Right renal cortex interstitium (tissue), 3 donors: ENCODE measurements around the gene ATP6V1C2. TPM values are rescaled to one million over a fixed set of nuclear protein-coding genes. Genes with fewer than 3 reads are reported as not detected.
"Not testable (repeated sequence)": the region's sequence is repeated elsewhere in the genome, so short reads cannot be mapped to it uniquely, and the experiment has no call there.

Experiments
- DNase-seq, 3 donors: peaks; one replicate each; pipeline ENCODE4 v3.0.0-alpha.2; 2013; ENCODE audit warnings: low read depth in 3 of 3, low spot score in 2 of 3
- polyA plus RNA-seq, 3 donors: library from polyadenylated mRNA; unstranded; fragments of 120-200 nt; gene quantifications; one replicate each; pipeline ENCODE4 v1.2.1, GENCODE V29; 2013; ENCODE audit not compliant: insufficient read length in 3 of 3

The ATP6V1C2 gene
- polyA plus RNA-seq, 3 donors: 5.9 to 7.3 (median 6.0) TPM

DNA sequence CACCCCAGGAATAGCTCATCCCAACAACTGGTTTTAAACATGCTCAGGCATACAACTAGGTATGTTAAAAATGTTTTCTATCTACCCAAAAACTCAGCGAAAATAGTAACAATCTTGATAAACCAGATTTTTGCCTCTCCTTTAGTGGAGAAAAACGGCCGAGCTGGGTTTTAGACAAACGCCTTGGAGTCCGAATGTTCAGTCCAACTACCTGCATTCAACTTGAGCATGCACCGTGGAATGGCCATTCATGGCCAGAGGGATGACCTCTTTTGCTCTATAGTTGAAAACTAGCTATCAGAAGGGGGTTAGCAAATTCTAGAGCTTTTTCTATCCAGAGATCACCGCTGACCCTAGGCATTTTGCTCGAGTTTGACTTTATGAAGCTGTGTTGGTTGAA lies 60.3 kb downstream of the ATP6V1C2 start:
- no peak for DNase-seq

- no peak for DNase-seq
These were observed 62.0 kb downstream of the ATP6V1C2 start for GRCh38 chr2:10783421-10783820.

DNA sequence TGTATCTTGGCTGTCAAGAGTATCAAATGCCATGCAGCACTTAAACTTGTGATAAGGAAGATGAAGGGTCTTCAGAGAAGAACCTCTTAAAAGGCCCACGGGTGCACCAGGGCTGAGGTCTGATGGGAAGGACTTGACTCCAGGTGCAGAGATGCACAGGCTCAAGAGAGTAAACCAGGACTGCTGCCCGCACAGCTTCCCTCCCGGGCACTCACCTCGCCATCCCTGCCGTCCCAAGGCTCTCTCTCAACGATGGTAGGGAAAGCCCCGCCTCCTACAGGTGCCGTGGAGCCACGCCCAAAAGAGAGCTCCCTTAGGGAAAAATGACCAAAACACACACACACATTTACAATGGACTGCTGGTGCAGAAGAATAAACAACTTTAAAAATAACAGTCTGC lies 63.3 kb downstream of the ATP6V1C2 start:
- DNase-seq: no peak

GRCh38 chr2:10785260-10785659 lies 63.8 kb downstream of the ATP6V1C2 start:
- DNase-seq: no peak

- DNase-seq: no peak
These were observed 65.0 kb downstream of the ATP6V1C2 start for GRCh38 chr2:10786240-10786982.

DNA sequence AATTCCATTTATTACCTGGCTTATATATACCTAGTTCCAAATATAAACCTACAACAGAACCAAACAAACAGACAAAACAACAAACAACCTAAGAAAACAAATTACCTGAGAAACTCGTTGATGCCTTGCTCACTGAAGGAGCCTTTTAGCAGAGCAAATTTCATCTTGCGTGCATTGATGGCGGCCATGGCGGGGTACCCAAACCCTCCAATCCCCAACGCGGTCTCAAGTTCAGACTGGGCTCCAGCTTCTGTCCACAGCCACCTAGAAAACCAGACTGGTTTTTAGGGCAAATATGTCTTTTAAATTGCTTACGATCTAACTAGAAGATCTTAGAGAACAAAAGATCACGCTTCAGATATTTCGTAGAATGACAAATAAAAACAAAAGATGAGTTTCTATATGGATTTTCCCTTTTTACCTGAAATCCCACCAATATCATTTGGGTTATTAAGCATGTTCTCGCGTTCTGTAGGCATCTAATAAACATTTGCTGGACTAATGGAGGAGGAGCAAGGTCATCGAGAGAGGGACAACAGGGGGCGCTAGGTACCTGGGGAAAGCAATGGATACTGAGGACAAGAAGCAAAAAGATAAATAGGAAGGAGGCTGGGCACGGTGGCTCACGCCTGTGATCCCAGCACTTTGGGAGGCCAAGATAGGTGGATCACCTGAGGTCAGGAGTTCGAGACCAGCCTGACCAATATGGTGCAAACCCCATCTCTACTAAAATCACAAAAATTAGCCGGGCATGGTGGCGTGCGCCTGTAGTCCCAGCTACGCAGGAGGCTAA lies 65.9 kb downstream of the ATP6V1C2 start:
- no peak for DNase-seq

- DNase-seq: no peak
These were observed 67.4 kb downstream of the ATP6V1C2 start for GRCh38 chr2:10788855-10789254.

GRCh38 chr2:10790228-10790973 lies 69.0 kb downstream of the ATP6V1C2 start:
- no peak for DNase-seq

DNA sequence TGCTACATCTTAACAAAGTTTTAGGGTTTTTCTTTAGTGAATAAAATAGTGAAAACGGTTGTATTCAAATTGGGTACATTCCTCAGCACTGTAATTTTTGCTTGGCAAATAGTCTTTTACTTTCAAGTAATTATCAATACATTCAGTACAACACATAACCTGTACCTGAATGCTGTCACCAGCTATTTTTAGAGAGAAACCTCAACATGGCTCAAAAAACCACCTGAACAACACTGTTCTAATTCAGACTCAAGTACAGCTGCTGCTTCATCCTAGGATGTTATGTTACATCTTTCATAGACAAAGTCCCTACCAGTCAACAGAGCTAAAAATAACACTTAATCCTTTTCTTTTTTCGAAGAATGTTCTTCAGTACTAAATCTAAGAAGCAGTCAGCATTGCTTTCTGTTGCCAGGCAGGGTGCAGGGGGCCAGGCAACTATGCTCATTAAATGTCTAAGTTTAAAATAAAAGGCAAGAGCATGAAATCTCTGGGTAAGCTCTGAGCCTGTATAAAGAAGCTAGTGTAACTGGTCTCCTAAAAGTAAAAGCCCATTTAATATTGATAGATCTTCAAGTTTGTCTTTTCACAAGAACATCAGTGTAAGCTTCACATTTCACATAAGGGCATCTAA lies 70.7 kb downstream of the ATP6V1C2 start:
- no peak for DNase-seq

GRCh38 chr2:10792660-10793400 lies 71.4 kb downstream of the ATP6V1C2 start:
- no peak for DNase-seq

DNA sequence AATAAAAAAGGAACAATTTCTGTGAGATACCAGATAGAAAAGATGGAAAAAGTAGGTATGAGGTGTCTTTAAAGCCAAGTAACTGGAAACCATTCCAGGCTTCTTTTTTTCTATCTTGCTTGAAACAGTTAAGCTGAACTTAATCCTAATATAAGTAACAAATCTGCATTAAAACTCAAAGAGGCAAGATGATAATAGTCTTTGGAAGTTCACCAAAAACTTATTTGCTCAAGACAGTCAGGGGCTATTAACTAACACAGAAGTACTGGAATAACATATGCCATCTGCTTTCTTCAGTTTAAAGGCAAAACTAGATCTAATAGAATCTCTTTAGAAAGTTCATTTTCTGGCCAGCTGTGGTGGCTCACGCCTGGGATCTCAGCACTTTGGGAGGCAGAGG lies 72.4 kb downstream of the ATP6V1C2 start:
- DNase-seq: no peak

- no peak for DNase-seq
These were observed 73.4 kb downstream of the ATP6V1C2 start for GRCh38 chr2:10794876-10795275.

- DNase-seq: no peak
These were observed 74.1 kb downstream of the ATP6V1C2 start for GRCh38 chr2:10795508-10796046.

GRCh38 chr2:10796703-10797102 lies 75.3 kb downstream of the ATP6V1C2 start:
- no peak for DNase-seq

- DNase-seq: no peak
These were observed 77.4 kb downstream of the ATP6V1C2 start for GRCh38 chr2:10798783-10799182.

DNA sequence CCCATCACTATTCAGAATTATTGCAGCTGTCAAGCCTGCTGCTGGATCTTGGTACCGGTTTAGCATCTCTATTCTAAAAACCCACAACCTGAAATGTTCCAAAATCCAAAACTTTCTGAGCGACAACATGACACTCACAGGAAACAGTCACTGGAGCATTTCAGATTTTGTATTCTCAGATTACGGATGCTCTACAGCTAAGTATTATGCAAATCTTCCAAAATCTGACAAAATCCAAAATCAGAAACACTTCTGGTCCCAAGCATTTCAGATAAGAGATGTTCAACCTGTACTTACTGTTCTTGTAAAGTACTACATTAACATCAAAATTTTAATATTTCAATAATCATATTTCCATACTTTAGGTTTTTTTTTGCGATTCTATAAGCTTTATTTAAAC lies 78.7 kb downstream of the ATP6V1C2 start:
- DNase-seq: no peak

DNA sequence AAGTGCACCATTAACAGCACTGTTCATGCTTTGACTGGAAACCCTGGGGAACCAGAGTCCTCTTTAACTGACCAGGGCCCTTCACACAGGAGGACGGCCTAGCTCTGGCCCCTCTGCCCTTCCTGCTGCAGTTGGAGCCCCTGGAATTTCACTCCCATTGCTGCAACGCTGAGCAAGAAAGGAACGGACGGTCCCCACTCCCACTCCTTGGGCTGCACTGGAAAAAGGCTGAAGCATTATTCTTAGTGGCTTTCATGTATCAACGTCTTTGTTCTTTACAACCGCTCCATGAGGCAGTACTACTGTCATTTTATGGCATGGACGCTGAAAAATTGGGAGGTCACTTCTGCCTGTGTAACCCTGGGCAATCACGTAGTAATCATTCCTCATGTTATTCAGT lies 81.2 kb downstream of the ATP6V1C2 start:
- DNase-seq: no peak

GRCh38 chr2:10805990-10806389 lies 84.6 kb downstream of the ATP6V1C2 start:
- not testable (repeated sequence) for DNase-seq

- no peak for DNase-seq
These were observed 85.1 kb downstream of the ATP6V1C2 start for GRCh38 chr2:10806543-10806942.
